SH-SY5Y (cell line): ENCODE data around the gene NEURL1B.

Source experiments
- GATA2 ChIP-seq: IDR thresholded peaks from 2 replicates; pipeline ENCODE4 v1.6.1; 2011; ENCODE audit warnings: mild to moderate bottlenecking, low read depth, low read length
- GATA3 ChIP-seq: IDR thresholded peaks from 2 replicates; pipeline ENCODE4 v1.6.1; 2011; ENCODE audit warnings: low read depth, mild to moderate bottlenecking, low read length, moderate library complexity

- TF ChIP-seq GATA3 (no peak), GATA2 (no peak)
Measured at GRCh38 chr5:172679628-172680212, 38.7 kb downstream of the NEURL1B start.
